HCT116 (cell line): ENCODE data around the gene TPPP2. TPM values are rescaled to one million over a fixed set of nuclear protein-coding genes. Genes with fewer than 3 reads are reported as not detected.

ENCODE experiments used
- ATAC-seq: fragments of 200-7000 bp; cut with Tn5 transposase; 2 replicates; pipeline ENCODE4 v1.9.1; 2020; ENCODE audit warnings: mild to moderate bottlenecking, moderate library complexity
- BruUV-seq: library from RNA; stranded (reverse); fragments of 400-500 nt; replicated peaks from 2 replicates; lab custom pipeline; 2021; lab: Mats Ljungman, UMichigan
- CTCF ChIA-PET: fragments of 300-600 bp; sonication (Branson Sonifier 250); formaldehyde crosslinking; loops from one replicate; lab custom pipeline; 2021; ENCODE audit warnings: antibody characterized with exemption; lab: Charles Lee
- POLR2A ChIA-PET: fragments of 300-600, 350-600 bp; sonication (Branson Sonifier 250); formaldehyde crosslinking; loops from one replicate; lab custom pipeline; 2021; ENCODE audit warnings: antibody characterized with exemption; lab: Charles Lee
- RAD21 ChIA-PET, 2 experiments: fragments of 300-600 bp; sonication (Branson Sonifier 250); formaldehyde crosslinking; loops; one replicate each; lab custom pipeline; 2023; ENCODE audit warnings: low total read pairs in 2 of 2; ENCODE audit not compliant: uncharacterized antibody in 2 of 2, unreplicated experiment in 2 of 2, low non-redundant PET in 1 of 2; lab: Charles Lee
- DNase-seq: peaks from one replicate; pipeline ENCODE4 v3.0.0-alpha.2; 2010; ENCODE audit warnings: low read depth, low spot score
- H2AFZ ChIP-seq: fragments of 200-600 bp; shearing (Covaris generic), sonication (generic); 2 replicates; pipeline ENCODE4 v1.6.1; 2017; ENCODE audit warnings: low read depth, mixed run types, mixed read lengths, antibody characterized with exemption, low read length; ENCODE audit not compliant: poor library complexity, severe bottlenecking
- H3K27ac ChIP-seq: 2 replicates; pipeline ENCODE4 v1.5.1; 2012; ENCODE audit warnings: low read depth, low read length
- H3K27me3 ChIP-seq: fragments of 200-600 bp; sonication (generic); 2 replicates; pipeline ENCODE4 v1.6.1; 2016; ENCODE audit warnings: mixed run types, low read length, mixed read lengths; ENCODE audit not compliant: insufficient read depth
- H3K36me3 ChIP-seq, 2 experiments: fragments of 200-500 bp in 1 of 2; fragments of 200-600 bp in 1 of 2; sonication (Bioruptor generic) in 1 of 2; sonication (generic) in 1 of 2; 2 replicates each; pipeline versions ENCODE4 v1.5.1 to v1.6.1; 2014 to 2016; ENCODE audit warnings: low read length in 2 of 2, inconsistent platforms in 1 of 2, mixed read lengths in 1 of 2, mixed run types in 1 of 2; ENCODE audit not compliant: insufficient read depth in 2 of 2, control insufficient read depth in 1 of 2
- H3K4me1 ChIP-seq, 2 experiments: fragments of 200-600 bp in 1 of 2; sonication (generic) in 1 of 2; 2 replicates each; pipeline versions ENCODE4 v1.5.1 to v1.6.1; 2012 to 2017; ENCODE audit warnings: low read length in 2 of 2, inconsistent platforms in 1 of 2, mild to moderate bottlenecking in 1 of 2, mixed read lengths in 1 of 2, mixed run types in 1 of 2, moderate library complexity in 1 of 2; ENCODE audit not compliant: insufficient read depth in 2 of 2, control insufficient read depth in 1 of 2
- H3K4me2 ChIP-seq: fragments of 200-600 bp; sonication (generic); 2 replicates; pipeline ENCODE4 v1.6.1; 2017; ENCODE audit warnings: mixed run types, low read length, mixed read lengths
- H3K4me3 ChIP-seq, 2 experiments: fragments of 200-600 bp in 1 of 2; sonication (generic) in 1 of 2; replicated peaks in 1 of 2; 2 replicates each; pipeline ENCODE4 v1.5.1; 2011 to 2016; ENCODE audit warnings: low read length in 2 of 2, control low read depth in 1 of 2, low read depth in 1 of 2, mild to moderate bottlenecking in 1 of 2, mixed read lengths in 1 of 2, mixed run types in 1 of 2
- H3K79me2 ChIP-seq: fragments of 200-600 bp; sonication (generic); 2 replicates; pipeline ENCODE4 v1.6.1; 2017; ENCODE audit warnings: mild to moderate bottlenecking, mixed run types, low read length, moderate library complexity, mixed read lengths; ENCODE audit not compliant: insufficient read depth
- H3K9ac ChIP-seq: fragments of 200-600 bp; sonication (generic); 2 replicates; pipeline ENCODE4 v1.6.1; 2016; ENCODE audit warnings: low read length, mixed read lengths
- H3K9me2 ChIP-seq: fragments of 200-600 bp; sonication (generic), shearing (Covaris generic); 2 replicates; pipeline ENCODE4 v1.6.1; 2017; ENCODE audit warnings: mixed run types, mild to moderate bottlenecking, moderate library complexity; ENCODE audit not compliant: insufficient read depth
- H3K9me3 ChIP-seq, 2 experiments: fragments of 200-500 bp in 1 of 2; fragments of 200-600 bp in 1 of 2; sonication (Bioruptor generic) in 1 of 2; sonication (generic) in 1 of 2; 2 replicates each; pipeline ENCODE4 v1.6.1; 2014 to 2017; ENCODE audit warnings: low read length in 2 of 2, mixed read lengths in 2 of 2, inconsistent platforms in 1 of 2, low read depth in 1 of 2, mild to moderate bottlenecking in 1 of 2, mixed run types in 1 of 2, moderate library complexity in 1 of 2; ENCODE audit not compliant: control insufficient read depth in 1 of 2, insufficient read depth in 1 of 2
- H4K20me1 ChIP-seq: fragments of 200-600 bp; sonication (generic), shearing (Covaris generic); 2 replicates; pipeline ENCODE4 v1.6.1; 2017; ENCODE audit warnings: mixed run types, mild to moderate bottlenecking, moderate library complexity; ENCODE audit not compliant: insufficient read depth
- CBX3 ChIP-seq: IDR thresholded peaks from 2 replicates; pipeline ENCODE4 v1.6.1; 2012; ENCODE audit warnings: low read depth
- EGR1 ChIP-seq: IDR thresholded peaks from 2 replicates; pipeline ENCODE4 v1.6.1; 2012; ENCODE audit warnings: low read depth
- ELF1 ChIP-seq: IDR thresholded peaks from 2 replicates; pipeline ENCODE4 v1.6.1; 2012; ENCODE audit warnings: low read depth, borderline replicate concordance
- EZH2 ChIP-seq: fragments of 200-600 bp; sonication (generic); IDR thresholded peaks from 2 replicates; pipeline ENCODE4 v1.6.1; 2017; ENCODE audit warnings: antibody characterized with exemption, mixed run types
- EZH2phosphoT487 ChIP-seq: fragments of 200-600 bp; IDR thresholded peaks from 2 replicates; pipeline ENCODE4 v1.6.1; 2018; ENCODE audit warnings: antibody characterized with exemption, borderline replicate concordance
- FOSL1 ChIP-seq: IDR thresholded peaks from 2 replicates; pipeline ENCODE4 v1.6.1; 2012; ENCODE audit warnings: low read depth
- JUND ChIP-seq: IDR thresholded peaks from 2 replicates; pipeline ENCODE4 v1.6.1; 2012
- POLR2A ChIP-seq: IDR thresholded peaks from 2 replicates; pipeline ENCODE4 v1.7.0; 2011; ENCODE audit warnings: borderline replicate concordance; ENCODE audit not compliant: insufficient read depth, insufficient read length; ENCODE audit errors: extremely low read depth
- POLR2AphosphoS5 ChIP-seq: IDR thresholded peaks from 2 replicates; pipeline ENCODE4 v1.6.1; 2011; ENCODE audit warnings: mild to moderate bottlenecking, low read depth, low read length, moderate library complexity
- RAD21 ChIP-seq: IDR thresholded peaks from 2 replicates; pipeline ENCODE4 v1.6.1; 2012; ENCODE audit warnings: low read depth, mild to moderate bottlenecking
- SIN3A ChIP-seq: IDR thresholded peaks from 2 replicates; pipeline ENCODE4 v1.6.1; 2012; ENCODE audit warnings: low read depth
- SP1 ChIP-seq: IDR thresholded peaks from 2 replicates; pipeline ENCODE4 v1.6.1; 2012; ENCODE audit warnings: low read depth
- SRF ChIP-seq: IDR thresholded peaks from 2 replicates; pipeline ENCODE4 v1.6.1; 2012; ENCODE audit warnings: low read depth
- TCF7L2 ChIP-seq: IDR thresholded peaks from 2 replicates; pipeline ENCODE4 v1.7.0; 2011; ENCODE audit warnings: borderline replicate concordance, inconsistent platforms; ENCODE audit not compliant: insufficient read depth, insufficient read length; ENCODE audit errors: extremely low read depth
- YY1 ChIP-seq: IDR thresholded peaks from 2 replicates; pipeline ENCODE4 v1.6.1; 2011; ENCODE audit warnings: low read length, low read depth, moderate library complexity, mild to moderate bottlenecking; ENCODE audit not compliant: insufficient replicate concordance; ENCODE audit errors: extremely low read depth
- ZNF274 ChIP-seq: fragments of 200-500 bp; sonication (Bioruptor generic); IDR thresholded peaks from 2 replicates; pipeline ENCODE4 v1.6.1; 2014; ENCODE audit warnings: mild to moderate bottlenecking, low read depth, low read length, inconsistent platforms
- intact Hi-C: fragments of 100-400 bp; cut with micrococcal nuclease; formaldehyde crosslinking; loops from 2 replicates; pipeline ENCODE4 v1.10.0; 2022
- total RNA-seq: library from RNA; stranded (reverse); gene quantifications from one replicate; pipeline ENCODE4 v1.2.1, GENCODE V29; 2021; ENCODE audit not compliant: unreplicated experiment
- TF ChIP-seq, protein P1 (sequence below): IDR thresholded peaks from 2 replicates; pipeline ENCODE4 v1.6.1; 2012
- TF ChIP-seq, protein P2 (sequence below): IDR thresholded peaks from 2 replicates; pipeline ENCODE4 v1.6.1; 2012
- TF ChIP-seq, protein P3 (sequence below): IDR thresholded peaks from 2 replicates; pipeline ENCODE4 v1.6.1; 2012; ENCODE audit warnings: low read depth

The TPPP2 gene
- total RNA-seq, 1 experiment from 2014 or later: not detected

GRCh38 chr14:21048638-21049037 lies 18.6 kb downstream of the TPPP2 start:
- RAD21 ChIA-PET: no interaction called here
- Histone ChIP-seq H3K4me3 (no peak overlapping the region), H3K9me3 (no peaks in the 10 kb centered on the region)
- POLR2A ChIA-PET: no interaction called here
- TF ChIP-seq YY1 (no peak), ELF1 (no peak), EGR1 (no peak), FOSL1 (no peak), CBX3 (no peak)
- TF ChIP-seq, protein P1, sequence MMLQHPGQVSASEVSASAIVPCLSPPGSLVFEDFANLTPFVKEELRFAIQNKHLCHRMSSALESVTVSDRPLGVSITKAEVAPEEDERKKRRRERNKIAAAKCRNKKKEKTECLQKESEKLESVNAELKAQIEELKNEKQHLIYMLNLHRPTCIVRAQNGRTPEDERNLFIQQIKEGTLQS: no peak
- TF ChIP-seq, all 23 proteins: peak for 0
- DNase-seq: no peak
- no peaks in the 10 kb centered on the region for H3K36me3 ChIP-seq
- H3K4me2 ChIP-seq: no peak overlapping the region
- H3K9me2 ChIP-seq: no peaks in the 10 kb centered on the region
- BruUV-seq: no TSS peak
- no peak overlapping the region for H2AFZ ChIP-seq
- CTCF ChIA-PET: interaction anchor here (1.1 to 3.0 kb wide), 3 partner anchors 9 to 191 kb away, joined by 3 to 8 read pairs (median 4); no protein-coding TSS in a partner anchor
- no peak for ATAC-seq
- H3K27ac ChIP-seq: no peak overlapping the region
- no peaks in the 10 kb centered on the region for H3K79me2 ChIP-seq
- no peaks in the 10 kb centered on the region for H3K27me3 ChIP-seq
- H4K20me1 ChIP-seq: no peaks in the 10 kb centered on the region
- intact Hi-C loops: no loop called here
- H3K9ac ChIP-seq: no peak overlapping the region
- no peaks in the 10 kb centered on the region for H3K4me1 ChIP-seq

- intact Hi-C loops: no loop called here
- RAD21 ChIA-PET: no interaction called here
- CTCF ChIA-PET: interaction anchor here (3.0 kb wide), 1 partner anchor 9 kb away, joined by 8 read pairs; no protein-coding TSS in a partner anchor
- no peaks in the 10 kb centered on the region for H3K9me3 ChIP-seq
- H2AFZ ChIP-seq: no peak overlapping the region
- POLR2A ChIA-PET: no interaction called here
- TF ChIP-seq, protein P2, sequence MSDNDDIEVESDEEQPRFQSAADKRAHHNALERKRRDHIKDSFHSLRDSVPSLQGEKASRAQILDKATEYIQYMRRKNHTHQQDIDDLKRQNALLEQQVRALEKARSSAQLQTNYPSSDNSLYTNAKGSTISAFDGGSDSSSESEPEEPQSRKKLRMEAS: no peak
- no peak for TF ChIP-seq POLR2AphosphoS5
- no peak for TF ChIP-seq SIN3A
- no peak for TF ChIP-seq YY1
- no peak for TF ChIP-seq SRF
- no peak for TF ChIP-seq ZNF274
- TF ChIP-seq POLR2A: no peak
- TF ChIP-seq FOSL1: no peak
- TF ChIP-seq EZH2: no peak
- TF ChIP-seq RAD21: no peak
- no peak for TF ChIP-seq TCF7L2
- TF ChIP-seq EGR1: no peak
- TF ChIP-seq JUND: no peak
- TF ChIP-seq EZH2phosphoT487: no peak
- TF ChIP-seq ELF1: no peak
- TF ChIP-seq, protein P3, sequence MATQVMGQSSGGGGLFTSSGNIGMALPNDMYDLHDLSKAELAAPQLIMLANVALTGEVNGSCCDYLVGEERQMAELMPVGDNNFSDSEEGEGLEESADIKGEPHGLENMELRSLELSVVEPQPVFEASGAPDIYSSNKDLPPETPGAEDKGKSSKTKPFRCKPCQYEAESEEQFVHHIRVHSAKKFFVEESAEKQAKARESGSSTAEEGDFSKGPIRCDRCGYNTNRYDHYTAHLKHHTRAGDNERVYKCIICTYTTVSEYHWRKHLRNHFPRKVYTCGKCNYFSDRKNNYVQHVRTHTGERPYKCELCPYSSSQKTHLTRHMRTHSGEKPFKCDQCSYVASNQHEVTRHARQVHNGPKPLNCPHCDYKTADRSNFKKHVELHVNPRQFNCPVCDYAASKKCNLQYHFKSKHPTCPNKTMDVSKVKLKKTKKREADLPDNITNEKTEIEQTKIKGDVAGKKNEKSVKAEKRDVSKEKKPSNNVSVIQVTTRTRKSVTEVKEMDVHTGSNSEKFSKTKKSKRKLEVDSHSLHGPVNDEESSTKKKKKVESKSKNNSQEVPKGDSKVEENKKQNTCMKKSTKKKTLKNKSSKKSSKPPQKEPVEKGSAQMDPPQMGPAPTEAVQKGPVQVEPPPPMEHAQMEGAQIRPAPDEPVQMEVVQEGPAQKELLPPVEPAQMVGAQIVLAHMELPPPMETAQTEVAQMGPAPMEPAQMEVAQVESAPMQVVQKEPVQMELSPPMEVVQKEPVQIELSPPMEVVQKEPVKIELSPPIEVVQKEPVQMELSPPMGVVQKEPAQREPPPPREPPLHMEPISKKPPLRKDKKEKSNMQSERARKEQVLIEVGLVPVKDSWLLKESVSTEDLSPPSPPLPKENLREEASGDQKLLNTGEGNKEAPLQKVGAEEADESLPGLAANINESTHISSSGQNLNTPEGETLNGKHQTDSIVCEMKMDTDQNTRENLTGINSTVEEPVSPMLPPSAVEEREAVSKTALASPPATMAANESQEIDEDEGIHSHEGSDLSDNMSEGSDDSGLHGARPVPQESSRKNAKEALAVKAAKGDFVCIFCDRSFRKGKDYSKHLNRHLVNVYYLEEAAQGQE: no peak
- no peak for TF ChIP-seq SP1
- no peak for TF ChIP-seq CBX3
- H4K20me1 ChIP-seq: no peaks in the 10 kb centered on the region
- H3K4me1 ChIP-seq: no peaks in the 10 kb centered on the region
- H3K79me2 ChIP-seq: no peaks in the 10 kb centered on the region
- no peaks in the 10 kb centered on the region for H3K36me3 ChIP-seq
- DNase-seq: no peak
- H3K9me2 ChIP-seq: no peaks in the 10 kb centered on the region
- no peak overlapping the region for H3K9ac ChIP-seq
- no peaks in the 10 kb centered on the region for H3K27me3 ChIP-seq
- H3K4me3 ChIP-seq: no peak overlapping the region
- BruUV-seq: no TSS peak
- H3K27ac ChIP-seq: no peak overlapping the region
- no peak for ATAC-seq
- no peak overlapping the region for H3K4me2 ChIP-seq
Measured at GRCh38 chr14:21049271-21049673, 19.3 kb downstream of the TPPP2 start.
